ENCODE data around the gene OR5AU1.

DNA sequence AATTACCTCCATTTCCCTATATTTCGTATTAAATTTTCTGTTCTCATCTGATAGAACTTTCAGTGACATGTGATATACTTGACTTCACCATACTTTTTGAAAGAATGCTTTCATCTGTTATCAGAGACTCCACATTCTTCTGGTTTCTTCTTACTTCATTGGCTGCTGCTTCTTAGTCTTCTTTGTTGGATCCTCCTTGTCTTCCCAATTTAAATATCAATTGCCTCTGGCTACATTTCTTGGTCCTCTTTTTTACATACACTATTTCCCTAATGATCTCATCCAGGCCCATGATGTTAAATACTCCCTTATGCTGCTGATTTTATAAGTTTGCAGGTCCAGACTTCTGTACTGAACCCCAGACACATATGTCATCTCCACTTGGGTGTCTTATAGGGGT, 22.0 kb downstream of the OR5AU1 start:
- TF ChIP-seq, protein P1, sequence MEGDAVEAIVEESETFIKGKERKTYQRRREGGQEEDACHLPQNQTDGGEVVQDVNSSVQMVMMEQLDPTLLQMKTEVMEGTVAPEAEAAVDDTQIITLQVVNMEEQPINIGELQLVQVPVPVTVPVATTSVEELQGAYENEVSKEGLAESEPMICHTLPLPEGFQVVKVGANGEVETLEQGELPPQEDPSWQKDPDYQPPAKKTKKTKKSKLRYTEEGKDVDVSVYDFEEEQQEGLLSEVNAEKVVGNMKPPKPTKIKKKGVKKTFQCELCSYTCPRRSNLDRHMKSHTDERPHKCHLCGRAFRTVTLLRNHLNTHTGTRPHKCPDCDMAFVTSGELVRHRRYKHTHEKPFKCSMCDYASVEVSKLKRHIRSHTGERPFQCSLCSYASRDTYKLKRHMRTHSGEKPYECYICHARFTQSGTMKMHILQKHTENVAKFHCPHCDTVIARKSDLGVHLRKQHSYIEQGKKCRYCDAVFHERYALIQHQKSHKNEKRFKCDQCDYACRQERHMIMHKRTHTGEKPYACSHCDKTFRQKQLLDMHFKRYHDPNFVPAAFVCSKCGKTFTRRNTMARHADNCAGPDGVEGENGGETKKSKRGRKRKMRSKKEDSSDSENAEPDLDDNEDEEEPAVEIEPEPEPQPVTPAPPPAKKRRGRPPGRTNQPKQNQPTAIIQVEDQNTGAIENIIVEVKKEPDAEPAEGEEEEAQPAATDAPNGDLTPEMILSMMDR (IDR thresholded peaks at IDR 0.05), result no peak
- TF ChIP-seq POLR2A (IDR thresholded peaks at IDR 0.05), result no peak

Measured in stomach (tissue), 4 donors.